Urinary bladder (tissue), 2 donors: Measurements from ENCODE around the gene AMDHD1. TPM values are rescaled to one million over a fixed set of nuclear protein-coding genes. Genes with fewer than 3 reads are reported as not detected.

Experiments used
- polyA plus RNA-seq: library from polyadenylated mRNA; stranded (reverse); fragments of 200-250 nt; gene quantifications from one replicate; pipeline ENCODE4 v1.2.3, GENCODE V29; 2013
- total RNA-seq: library from RNA; depleted of rRNA; stranded (reverse); fragments of >200 nt; gene quantifications from one replicate; pipeline ENCODE4 v1.2.3, GENCODE V29; 2014
- donor health status: healthy.

Gene AMDHD1
- total and polyA plus RNA-seq, 2 donors, result 0.16 to 0.80 TPM

Other genes with a start within 250 kb of the AMDHD1 start
- gene NTN4, start 152.6 kb upstream of the AMDHD1 start, total RNA-seq, result 12.8 TPM
- 20.9 TPM for gene NTN4, start 152.6 kb upstream of the AMDHD1 start, polyA plus RNA-seq
- gene SNRPF, start 84.4 kb upstream of the AMDHD1 start, total RNA-seq, result 12.3 TPM
- gene SNRPF, start 84.4 kb upstream of the AMDHD1 start, polyA plus RNA-seq, result 21.8 TPM
- not detected for gene CCDC38, start 717 bp upstream of the AMDHD1 start, total RNA-seq
- 0.03 TPM for gene CCDC38, start 717 bp upstream of the AMDHD1 start, polyA plus RNA-seq
- not detected for gene HAL, start 53.0 kb downstream of the AMDHD1 start, total RNA-seq
- 0.14 TPM for gene HAL, start 53.0 kb downstream of the AMDHD1 start, polyA plus RNA-seq
- 79.3 TPM for gene LTA4H, start 92.3 kb downstream of the AMDHD1 start, total RNA-seq
- gene LTA4H, start 92.3 kb downstream of the AMDHD1 start, polyA plus RNA-seq, result 55.3 TPM